GM21367 (cell line): ENCODE results near the gene SRGAP1.

Experiments
- ATAC-seq: cut with Tn5 transposase; IDR thresholded peaks from one replicate; pipeline ENCODE4 v1.9.1; 2021; ENCODE audit not compliant: unreplicated experiment

SRGAP1 gene

DNA sequence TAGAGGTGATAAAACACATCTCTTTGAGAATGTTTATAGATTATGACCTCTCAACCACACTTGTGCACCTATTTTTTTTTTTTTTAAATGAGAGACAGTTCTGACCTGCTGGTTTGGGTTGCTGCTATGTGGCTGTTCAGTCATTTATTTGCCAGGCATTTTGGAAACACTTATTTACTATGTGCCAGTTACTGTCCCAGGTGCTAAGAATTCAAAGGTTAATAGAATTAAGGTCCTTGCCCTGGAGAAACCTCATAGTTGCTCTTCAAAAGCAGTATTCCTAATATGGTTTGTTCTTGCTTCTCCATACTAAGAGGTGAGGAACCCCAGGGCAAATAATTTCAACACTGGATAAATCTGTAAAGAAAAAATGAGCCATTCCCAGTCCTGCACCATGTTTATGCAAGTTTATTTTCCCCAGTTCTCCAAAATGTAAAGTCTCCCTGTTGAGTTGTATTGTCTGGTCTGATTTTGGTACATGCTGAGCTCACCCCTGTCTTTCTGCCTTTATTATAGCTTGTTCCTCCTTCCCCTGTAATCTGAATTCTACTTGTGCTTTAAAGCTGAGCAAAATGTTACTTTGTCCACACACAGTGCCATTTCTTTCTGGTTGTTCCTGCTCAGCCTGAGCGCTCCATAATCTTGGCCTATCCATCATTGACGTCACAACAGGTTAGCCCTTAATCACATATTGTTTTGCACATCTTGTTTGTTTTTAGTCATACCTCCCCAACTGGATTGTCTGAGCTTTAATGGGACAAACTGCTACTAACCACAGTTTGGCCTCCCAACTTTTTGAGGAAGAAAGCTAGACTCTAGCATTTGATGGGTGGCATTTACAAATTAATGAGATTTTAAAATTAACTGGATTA lies 56.7 kb downstream of the SRGAP1 start:
- ATAC-seq, result no peak

DNA sequence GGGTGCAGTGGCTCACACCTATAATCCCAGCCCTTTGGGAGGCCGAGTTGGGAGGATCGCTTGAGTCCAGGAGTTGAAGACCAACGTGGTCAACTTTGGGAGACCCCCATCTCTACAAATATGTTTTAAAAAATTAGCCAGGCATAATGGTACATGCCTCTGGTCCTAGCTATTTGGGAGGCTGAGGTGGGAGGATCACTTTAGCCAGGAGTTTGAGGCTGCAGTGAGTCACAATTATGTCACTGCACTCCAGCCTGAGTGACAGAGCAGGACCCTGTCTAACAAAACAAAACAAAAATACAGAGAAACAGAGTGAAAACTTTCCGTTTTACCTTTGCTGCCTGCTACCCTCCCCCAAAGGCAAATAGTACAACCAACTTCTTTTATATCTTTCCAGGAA lies 60.2 kb downstream of the SRGAP1 start:
- no peak for ATAC-seq

DNA sequence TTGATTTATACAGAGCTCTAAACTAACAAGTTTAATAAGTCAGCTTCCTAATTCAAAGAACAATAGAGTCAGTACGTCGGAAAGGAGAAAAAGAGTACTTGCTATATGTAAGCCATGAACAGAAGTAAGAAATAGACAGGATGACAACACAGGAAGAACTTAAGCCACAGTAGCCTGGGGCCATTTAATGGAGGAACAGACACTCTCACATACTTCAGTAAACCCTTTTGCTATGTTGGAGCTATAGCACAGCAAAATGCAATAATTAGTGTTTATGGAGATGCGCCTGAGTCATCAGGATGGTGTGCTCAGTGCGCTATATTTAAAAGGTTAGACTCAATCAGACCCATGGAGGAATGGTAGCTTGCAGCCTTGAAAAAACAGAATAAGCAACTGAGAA lies 61.0 kb downstream of the SRGAP1 start:
- no peak for ATAC-seq

DNA sequence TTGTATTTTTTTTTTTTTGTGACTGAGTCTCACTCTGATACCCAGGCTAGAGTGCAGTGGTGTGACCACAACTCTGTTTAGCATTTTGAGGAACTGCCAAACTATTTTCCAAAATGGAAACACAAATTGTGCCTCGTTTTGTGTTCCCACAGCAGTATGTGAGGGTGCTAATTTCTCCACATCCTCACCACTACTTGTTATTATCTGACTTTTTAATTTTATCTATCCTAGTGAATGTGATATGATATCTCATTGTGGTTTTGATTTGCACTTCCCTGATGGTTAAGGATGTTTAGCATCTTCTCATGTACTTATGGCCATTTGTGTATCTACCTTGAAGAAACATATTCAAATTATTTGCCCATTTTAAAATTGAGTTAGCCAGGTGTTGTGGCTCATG lies 62.4 kb downstream of the SRGAP1 start:
- ATAC-seq, result no peak

DNA sequence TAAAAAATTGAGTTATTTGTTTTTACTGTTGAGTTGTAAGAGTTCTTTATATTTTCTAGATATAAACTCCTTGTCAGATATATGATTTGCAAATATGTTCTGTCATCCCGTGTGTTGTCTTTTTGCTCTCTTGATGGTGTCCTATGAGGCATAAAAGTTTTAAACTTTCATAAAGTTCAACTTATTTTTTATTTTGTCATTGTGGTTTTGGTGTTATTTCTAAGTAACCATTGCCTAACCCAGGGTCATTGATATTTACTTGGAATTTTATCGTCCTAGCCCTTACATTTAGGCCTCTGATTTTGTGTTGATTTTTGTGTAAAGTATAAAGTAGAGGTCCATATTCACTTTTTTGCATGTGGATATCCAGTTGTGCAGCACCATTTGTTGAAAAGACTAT lies 63.1 kb downstream of the SRGAP1 start:
- ATAC-seq, result no peak

DNA sequence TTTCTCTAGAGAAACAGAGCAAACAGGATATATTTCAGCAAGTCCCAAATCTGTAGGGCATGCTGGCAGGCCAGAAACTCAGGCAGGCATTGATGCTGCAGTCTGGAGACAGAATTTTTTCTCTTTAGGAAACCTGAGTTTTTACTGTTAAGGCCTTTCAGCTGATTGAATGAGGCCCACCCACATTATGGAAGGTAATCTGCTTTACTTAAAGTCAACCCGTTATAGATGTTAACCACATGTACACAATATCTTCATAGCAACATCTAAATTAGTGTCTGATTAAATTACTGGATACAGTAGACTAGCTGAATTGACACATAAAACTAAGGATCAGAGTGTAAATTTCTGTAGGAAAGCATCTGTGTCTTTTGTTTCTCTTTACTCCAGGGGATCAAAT lies 65.2 kb downstream of the SRGAP1 start:
- no peak for ATAC-seq

DNA sequence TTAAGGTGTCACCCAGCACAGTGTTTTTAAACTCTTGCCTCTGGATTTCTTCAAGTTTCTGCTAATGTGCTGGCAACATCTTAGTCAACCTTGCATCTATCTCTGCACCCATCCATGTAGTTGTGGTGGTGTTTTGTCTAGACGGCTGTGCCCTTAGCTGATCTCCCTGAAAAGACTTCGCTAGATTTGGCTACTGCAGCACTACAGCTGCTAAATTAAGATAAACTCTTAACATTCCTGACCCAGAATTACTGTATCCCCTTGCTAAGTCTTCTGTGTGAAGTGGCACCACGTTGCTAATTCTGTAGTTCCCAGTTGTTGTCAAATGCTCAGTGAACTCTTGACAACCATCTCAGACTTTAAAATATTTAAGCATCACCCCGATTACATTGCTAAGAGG lies 66.8 kb downstream of the SRGAP1 start:
- no peak for ATAC-seq

DNA sequence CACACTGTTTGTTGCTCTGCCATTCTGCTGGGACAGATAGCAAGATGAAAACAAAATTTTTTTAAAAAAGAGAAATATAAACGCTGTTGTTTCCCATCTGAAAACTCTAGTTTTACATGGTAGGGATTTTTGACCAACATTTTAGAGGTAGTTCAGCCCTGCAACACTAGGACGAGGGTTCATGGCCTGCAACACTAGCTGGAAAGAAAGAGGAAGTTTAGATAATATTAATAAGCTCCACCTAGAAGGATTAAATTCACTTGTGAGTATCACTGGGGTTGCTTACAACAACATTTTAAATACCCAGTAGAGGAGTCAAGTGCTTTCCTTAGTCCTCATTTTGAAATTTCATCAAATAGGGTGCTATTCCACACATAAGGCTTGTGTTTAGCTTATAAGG lies 68.2 kb downstream of the SRGAP1 start:
- ATAC-seq, result no peak

DNA sequence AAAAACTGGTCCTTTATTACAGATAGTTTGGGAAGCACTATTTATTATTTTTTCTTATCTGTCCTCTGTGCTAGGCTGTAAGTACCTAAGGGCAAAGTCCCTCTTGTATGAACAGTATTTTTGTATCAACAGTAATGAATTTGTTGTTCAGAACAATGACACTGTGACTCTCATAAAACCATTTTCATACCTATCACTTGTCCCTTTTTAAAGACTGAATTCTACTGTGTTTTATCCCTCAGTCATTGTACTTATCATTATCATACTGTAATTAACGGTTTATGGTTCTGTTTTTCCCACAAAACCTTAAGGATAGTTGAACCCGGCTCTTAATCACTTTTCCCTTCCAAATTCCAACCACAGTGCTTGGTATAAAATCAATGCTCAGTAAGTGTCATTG lies 69.4 kb downstream of the SRGAP1 start:
- ATAC-seq, result no peak

DNA sequence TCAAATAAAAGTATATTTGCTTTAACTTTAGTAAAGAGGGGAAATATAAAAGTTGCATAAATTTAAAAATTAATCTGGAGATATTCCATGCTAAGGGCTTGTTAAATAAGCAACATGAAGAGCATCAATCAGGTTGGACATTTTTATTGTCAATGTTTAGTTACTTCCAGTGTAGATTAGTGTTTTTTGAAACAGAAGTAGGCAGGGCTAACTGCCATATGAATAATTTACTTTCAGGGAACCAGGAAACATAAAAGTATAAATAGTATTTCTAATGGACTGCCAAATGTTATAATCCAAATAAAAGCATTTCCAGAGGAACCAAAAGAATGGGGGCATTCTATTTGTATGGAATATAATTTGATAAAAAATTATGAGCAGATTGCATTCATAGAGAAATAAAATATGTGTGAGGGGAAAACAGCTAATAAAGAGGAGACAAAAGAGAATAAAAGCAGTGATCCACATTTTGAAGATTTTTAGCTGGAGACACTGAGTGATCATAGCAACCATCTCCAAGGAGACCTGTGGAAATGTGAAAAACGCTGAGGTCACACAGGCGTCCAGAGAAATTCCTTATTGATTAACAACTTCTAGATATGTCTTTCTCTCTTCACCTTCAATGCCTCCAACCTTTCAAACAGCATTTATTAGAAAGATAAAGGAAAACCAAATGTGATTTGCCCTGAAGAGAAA lies 70.8 kb downstream of the SRGAP1 start:
- ATAC-seq, result no peak

DNA sequence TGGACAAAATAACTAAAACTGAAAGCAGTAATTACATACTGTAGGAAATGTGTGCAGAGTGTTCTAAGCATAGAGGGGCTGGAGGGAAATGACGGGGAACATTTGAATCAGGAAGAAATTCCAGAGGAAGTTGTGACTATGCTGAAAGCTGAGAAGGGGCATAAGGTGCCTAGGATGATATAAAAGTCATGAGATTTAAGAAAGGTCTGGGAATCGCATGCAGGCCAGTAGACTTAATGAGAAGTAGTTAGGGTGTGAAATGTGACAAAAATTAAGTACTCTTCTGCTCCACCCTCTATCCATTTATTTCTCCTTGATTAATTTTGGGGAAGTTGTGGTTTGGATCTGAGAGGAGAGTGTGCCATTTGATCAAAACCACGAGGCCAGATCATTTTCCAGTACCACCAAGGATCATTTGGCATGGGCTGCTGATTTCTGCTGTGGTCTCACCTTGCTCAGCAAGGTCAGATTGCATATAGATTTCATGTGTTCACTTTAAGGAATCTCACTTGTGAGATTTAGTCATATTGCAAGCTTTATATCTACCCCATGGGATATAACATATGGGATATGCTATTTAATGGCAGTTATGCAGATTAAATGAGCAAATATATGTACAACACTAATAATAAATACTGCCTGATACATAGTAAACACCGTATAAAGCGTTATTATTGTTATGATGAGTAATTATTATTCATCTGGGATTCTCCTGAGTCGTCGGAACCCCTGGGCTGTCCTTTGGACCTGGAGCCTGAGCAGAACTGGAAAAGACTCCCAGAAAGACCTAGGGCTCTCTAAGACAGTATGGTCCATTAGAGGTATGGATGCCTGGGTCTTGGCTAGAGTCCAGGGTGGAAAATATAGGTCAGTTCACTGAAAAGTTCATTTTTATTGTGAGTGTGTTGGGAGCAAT lies 72.3 kb downstream of the SRGAP1 start:
- no peak for ATAC-seq

DNA sequence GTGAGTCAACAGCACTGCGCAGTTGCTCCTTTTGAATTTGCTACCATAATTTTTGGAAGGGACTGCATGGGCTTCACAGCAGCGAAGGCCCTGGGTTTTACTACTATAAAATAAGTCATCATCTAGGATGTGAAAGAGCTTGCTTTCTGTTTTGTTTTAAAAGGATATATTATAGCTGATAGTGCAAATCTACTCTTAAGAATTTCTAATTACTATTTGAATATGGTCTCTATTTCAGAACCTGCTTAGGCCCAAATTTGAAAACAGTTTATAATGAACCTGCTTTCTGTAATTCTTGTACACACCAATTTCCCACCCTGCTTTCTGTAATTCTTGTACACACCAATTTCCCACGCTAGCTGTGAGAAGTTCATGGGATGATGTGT lies 73.0 kb downstream of the SRGAP1 start:
- no peak for ATAC-seq

DNA sequence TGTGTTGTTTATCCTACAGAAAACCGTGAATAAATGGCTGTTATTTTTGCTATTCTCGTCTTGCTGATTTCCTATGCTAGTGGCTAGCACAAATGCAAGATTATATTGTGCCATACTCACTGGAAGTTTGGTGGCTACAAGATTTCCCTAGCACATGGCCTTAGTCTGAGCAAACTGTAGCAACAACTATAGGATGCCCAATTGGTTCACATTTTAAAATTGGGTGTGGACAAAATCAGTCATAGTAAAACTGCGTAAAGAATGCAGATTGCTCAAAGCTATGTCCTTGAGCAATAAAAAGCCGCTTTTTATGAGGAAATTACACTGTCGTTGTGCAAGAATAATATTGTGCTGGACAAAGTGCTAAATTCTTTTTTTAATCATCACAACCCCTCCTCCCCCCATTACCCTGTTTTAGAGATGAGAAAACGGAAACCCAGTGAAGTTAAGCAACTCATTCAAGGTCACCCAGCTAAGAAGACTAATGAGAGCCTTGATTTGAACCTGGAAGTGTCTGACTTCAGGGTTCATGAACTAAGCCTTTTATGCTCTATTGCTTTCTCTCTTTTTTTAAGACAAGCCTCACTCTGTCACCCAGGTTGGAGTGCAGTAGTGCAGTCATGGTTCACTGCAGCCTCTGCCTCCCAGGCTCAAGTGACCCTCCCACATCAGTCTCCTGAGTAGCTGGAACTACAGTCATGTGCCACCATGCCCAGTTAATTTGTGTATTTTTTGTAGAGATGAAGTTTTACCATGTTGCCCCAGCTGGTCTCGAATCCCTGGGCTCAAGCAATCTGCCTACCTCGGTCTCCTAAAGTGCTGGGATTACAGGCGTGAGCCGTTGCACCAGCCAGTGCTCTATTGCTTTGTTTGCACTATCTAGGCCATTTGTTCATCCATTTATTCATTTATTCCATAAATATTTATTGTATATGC lies 73.6 kb downstream of the SRGAP1 start:
- ATAC-seq, result peak; percentile 65

DNA sequence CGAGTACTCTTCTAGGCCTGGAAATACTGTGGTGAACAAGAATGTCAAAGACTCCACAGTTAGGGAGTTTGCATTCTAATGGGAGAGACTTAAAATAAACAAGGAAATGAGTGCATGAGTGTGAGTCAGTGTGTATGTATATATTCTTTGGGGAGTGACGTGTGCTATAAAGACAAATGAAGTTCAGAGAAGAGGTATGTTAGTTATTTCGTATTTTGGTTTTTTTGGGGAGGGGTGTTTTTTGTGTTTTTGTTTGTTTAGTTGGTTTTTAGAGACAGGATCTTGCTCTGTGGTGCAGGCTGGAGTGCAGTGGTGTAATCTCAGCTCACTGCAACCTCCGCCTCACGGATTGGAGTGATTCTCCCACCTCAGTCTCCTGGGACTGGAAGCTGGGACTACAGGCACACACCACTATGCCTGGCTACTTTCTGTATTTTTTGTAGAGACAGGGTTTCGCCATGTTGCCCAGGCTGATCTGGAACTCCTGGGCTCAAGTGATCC lies 74.3 kb downstream of the SRGAP1 start:
- ATAC-seq, result no peak

DNA sequence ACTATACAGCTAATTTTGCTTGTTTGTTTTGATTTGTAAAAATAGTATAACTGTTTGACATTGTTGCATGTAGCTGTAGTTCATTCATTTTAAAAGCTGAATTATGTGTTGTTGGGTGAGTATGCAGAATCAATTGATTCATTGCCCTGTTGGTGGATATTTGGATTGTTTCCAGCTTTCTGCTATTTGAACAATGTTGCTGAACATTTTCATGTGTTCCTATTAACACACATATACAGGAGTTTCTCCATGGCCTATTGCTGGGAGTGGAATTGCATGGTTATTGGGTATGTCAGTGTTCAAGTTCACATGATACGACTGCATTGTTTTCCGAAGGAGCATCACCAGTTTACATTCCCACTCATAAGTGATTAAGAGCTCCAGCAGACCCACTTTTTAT lies 75.3 kb downstream of the SRGAP1 start:
- ATAC-seq, result no peak

DNA sequence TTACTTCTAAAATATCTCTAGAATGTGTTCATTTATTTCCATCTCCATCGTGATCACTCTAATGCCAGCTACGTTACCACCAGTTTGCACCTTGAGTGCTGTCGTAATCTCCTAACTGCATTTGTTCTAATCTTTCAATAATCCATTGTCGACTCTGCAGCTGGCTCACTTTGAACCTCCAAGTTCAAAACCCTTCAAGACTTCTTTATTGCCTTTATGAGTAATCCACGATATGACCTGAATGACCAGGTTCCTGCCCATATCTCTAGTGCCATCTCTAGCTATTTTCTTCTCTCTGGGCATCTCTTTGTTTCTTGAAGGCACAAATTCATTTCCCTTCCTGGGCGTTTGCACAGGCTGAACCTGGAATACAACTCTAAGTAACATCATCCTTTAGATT lies 76.7 kb downstream of the SRGAP1 start:
- no peak for ATAC-seq

DNA sequence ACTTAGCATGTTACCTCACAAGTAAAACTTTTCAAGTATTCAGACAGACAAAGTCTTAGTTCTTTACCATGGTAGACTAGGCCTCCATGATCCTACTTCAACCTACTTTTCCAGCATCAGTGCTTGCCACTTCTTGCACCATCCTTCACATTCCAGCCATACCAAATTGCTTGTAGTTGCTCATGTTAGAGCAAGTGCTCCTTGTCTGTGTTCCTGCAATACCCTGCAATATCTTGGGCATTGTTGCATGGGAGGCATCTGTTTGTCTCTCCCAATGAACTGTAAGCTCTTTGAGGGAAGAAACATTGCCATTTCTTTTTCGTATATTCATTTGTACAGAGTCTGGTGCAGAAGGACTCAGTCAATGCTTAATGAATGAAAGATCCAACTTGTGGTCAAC lies 78.0 kb downstream of the SRGAP1 start:
- ATAC-seq, result no peak

DNA sequence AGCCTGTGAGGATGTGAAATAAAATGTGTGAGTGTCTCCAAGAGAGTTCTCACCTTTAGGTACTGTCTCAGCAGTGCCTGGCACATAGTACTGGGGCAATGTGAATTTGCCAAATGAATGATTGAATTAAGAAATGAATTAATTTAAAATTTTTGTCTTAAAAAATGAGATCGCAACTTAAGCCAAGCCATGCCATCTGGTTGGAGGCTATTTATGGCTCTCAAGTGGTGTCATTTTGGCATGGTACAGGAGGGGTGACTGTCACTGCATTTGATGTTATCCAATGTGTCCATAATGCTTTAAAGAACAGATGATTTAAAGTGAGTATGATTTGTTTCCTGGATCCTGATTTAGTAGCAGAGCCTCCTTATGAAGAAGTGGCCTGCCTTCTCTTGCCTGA lies 80.3 kb downstream of the SRGAP1 start:
- no peak for ATAC-seq

DNA sequence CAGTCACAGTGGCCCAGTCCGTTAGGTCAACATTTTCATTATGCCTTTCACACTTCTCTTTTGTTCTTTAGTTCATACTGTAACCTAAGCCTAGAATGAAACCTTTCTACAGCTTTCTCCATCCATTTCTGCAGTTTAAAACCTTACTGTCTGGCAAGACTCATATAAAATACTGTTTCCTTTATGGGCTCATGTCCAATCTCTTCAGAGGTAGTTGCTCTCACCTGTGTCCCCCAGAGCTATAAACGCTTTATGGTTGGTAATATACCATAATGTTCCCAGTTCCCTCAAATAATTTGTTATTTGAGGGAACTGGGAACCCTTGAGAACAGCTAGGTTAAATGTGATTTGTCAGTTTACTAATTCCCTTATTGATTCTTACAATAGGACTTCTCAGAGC lies 83.0 kb downstream of the SRGAP1 start:
- no peak for ATAC-seq

DNA sequence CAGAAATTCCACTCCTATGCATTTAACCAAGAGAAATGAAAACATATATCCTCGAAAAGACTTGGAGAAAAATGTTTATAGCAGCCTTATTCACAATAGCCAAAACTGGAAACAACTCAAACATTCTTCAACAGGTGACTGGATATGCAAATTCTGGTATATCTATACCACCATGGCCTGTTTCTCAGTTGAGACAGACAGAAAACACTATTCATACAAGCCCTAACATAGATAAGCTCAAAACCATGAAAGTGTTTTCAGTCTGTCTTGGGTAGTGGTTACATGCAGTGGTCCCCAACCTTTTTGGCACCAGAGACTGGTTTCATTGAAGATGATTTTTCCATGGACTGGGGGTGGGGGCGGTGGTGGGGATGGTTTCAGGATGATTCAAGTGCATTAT lies 83.8 kb downstream of the SRGAP1 start:
- no peak for ATAC-seq
